ENCODE measurements around the gene BRPF3.
A peak's percentile ranks its signal among the peaks of the same experiment; 100 is the strongest.

Gene BRPF3

DNA sequence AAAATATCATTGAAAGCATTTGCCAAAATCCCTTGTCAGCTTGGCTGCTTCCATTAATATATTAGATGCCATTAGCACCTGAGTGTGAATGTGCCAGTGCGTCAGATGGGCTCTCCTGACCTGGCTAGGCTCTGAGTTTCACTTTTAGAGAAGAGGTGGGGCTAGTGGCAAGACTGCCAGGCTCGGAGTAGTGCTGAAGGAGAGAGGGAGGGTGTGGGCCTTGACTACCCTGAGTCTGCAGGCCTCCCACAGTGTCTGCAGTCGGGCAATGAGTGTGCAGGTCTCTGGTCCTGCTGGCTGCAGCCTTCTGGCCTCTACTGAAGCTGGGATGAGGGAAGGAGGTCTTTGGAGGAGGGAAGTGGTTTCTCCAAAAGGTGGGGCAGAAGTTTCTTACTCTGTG is 38.8 kb downstream of the BRPF3 start:
- DNase-seq, result no peak

DNA sequence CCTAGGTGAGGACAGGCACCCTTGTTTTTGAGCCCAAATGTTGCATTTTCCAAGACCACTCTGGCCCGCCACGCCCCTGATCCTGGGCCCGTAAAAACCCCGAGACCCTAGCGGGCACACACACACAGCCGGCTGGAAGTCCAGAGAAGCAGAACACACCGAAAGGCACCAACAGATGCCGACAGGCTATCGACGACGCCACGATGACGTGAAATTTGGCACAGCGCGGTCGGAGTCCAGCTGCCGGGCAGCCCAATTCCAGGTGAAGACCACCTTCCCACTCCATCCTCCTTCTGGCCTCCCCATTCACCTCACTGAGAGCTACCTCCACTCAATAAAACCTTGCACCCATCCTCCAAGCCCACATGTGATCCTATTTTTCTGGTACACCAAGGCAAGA is 39.3 kb downstream of the BRPF3 start:
- no peak for DNase-seq

DNA sequence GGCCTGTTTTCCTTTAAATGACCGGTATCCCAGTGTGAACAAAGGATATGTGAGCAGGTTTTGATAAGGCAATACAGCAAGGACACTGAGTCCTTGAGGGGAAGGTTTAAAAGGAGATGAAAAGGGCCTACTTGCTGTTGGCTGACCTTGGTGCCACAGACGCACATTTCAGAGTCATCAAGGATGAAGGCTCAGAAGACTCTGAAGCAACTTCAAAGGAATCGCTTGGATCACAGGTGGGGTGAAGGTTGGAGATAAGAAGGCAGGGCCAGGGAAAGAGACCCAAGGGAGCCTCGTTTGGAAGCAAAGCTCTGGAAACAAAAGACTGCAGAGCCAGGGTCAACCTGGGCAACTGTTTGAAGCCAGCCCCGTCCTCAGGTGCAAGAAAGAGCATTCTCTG is 43.2 kb downstream of the BRPF3 start:
- DNase-seq, result no peak

DNA sequence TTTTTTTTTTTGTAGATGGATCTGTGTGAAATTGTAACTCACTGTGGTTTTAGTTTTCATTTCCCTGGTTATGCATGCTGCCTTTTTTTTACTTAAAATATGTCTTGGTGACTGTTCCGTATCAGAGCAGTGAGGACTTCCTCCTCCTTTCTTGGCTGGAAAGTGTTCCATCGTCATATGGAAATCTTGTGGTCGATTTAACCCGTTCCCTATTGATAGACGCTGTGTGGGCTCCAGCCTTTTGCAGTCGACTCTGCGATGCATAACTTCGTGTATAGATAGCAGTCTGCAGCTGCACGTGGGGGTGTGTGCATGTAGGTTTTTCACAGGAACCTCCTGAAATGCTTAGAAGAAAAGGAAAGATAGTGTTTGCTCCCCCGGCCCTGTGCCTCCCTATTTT is 45.2 kb downstream of the BRPF3 start:
- no peak for DNase-seq

DNA sequence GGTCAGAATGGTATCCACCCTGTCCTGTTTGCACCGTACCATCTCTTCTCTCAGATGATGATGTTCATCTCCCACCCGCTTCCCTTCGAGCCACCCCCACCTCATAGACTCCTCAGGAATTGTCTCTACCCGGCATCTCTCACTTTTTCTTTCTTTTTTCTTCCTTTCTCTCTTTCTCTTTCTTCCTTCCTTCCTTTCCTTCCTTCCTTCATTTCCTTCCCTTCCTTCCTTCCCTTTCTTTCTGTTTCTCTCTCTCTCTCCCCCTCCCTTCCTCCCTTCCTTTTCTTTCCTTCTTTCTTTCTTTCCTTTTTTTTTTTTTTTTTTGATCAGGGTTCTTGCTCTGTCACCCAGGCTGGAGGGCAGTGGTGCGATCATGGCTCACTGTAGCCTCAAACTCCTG is 45.6 kb downstream of the BRPF3 start:
- DNase-seq, result no peak

DNA sequence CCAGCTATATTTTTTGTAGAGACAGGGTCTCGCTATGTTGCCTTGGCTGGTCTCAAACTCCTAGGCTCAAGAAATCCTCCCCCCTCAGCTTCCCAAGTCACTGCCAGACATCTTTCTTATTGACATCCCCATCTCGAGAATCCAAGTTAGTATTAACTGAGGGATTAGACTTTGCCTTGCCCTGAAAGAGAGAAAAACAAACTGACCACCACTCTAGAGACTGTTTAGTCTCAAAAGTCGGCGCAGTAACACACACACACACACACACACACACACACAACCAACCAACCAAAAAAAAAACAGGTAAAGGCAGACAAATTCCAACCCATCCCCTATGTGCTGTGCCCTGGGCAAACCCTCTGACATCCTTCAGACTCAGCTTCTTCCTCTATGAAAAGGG is 46.1 kb downstream of the BRPF3 start:
- no peak for DNase-seq

DNA sequence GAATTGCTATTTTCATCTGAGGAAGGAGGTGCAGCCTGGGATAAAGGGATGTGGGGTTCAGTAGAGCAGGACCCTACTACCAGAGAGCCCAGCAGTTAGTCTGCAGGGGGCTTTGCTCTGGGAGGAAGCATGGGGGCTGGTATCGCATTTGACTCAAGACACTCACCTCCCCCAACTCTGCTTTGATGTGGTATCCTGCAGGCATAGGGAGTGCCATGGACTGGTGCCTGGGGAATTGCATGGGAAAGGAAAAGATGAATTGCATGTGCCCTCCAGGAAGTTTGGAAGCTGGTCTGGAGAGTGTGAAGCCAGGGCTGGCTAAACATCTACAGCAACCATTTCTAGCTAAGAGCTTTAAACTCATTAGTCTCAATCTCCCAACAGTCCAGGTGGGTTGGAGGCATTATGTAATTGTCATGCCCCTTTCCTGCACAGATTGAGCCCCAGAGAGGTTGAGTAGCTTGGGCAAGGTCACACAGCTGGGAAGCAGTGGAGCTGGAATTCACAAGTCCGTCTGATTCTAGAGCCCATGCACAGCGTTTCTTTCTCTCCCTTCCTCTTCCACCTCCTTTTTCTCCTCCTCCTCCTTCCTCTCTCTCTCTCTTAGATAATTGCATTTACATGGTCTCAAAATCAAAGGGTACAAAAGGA is 47.1 kb downstream of the BRPF3 start:
- no peak for DNase-seq

DNA sequence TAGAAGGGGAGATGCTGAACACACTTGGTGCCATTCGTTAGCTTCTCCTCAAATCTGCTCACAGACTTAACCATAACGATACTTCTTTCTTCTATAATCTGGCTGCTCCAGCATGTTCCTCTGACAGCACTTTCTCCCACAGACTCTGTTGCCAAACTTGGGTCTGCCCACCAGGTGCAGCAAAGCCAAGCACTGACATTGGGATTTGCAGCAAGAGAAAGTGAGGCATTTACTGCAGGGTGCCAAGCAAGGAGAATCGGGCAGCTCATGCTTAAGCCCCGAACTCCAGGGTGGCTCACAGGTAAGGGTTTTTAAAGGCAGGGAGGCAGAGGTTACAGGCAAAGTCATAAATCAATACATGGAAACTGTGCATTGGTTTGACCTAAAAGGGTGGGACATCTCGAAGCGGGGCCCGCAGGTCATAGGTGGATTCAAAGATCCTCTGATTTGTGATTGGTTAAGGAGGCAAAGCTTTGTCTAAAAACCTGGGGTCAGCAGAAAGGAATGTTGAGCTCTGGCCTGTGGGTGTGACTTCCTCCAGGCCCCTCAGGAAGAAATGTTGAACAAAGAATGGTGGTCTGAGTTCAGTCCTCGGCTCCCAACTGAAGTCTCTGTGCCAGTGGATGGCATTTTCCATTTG is 48.2 kb downstream of the BRPF3 start:
- no peak for DNase-seq

DNA sequence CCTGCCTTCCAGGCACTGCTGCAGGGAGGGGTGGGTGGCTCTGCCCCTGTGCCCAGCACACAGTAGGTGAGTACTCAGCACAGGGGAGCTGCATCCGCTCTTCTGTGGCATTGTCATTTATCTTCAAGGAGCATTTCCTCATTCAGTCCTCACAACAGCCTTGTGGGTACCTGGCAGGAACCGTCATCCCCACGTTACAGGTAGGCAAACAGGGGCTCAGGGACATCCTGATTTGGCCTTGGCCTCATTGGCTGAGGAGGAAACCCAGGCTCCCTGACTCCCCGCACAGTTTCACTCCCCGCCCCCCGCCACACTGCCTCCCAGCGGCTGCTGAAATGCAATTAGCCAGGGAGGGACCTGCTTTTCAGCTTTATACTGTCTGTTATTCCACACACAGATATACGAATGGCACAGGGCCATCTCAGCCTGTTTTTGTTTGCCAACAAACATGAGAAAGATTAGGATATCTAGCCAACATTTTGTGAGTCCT is 49.1 kb downstream of the BRPF3 start:
- DNase-seq, result peak; percentile 4

DNA sequence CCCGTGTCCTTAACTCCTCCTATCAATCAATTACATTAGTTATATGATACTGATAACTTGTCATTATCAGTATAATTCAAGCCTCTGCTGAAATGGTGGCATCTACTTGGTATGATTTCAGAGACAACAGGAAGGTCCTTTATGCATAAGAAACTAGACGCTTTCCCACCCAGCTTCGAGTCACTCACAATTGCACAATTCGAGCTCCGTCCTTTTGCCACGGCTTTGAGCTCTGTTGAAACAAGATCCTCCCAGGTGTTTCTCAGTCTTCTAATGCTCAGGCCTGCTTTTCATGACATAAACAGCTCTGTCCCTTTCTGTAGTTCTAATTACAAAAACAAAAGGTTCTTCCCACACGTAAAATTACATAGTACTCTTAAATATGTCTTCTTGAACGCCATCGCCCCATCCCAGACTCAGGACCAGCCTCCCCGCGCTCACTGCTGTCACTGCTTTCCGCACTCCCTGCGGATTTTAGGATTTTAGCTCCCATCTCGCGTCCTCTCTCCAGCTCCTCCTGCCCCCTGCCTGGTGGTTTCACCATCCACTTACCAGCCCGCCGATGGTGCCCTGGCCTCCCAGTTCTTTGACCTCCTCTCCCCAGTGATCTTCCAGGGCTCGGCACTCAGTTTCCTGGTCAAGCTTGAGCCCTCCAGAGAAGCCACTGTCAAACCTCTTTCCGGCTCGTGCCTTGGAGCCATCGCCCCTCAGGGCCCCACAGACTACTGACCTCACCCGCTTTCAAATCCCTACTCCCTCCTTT is 50.1 kb downstream of the BRPF3 start:
- DNase-seq, result no peak

DNA sequence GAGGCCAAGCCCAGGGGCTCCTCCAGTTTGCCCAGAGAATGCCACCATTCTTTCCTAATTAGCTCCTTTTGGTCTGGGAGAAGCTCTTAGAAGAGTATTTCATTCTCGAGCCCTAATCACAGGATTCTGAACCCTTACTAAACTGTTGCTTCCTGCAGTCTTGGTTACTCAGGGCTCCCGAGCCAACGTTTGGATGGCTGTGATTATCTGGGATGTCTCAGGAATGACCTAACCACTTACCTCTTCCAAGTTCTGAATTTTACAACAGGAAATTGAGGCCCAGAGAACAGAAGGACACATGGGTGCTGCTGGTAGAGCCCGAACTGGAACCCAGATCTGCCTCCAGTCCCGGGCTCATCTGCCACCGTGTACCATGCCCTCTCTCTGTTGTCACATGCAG is 51.1 kb downstream of the BRPF3 start:
- no peak for DNase-seq

DNA sequence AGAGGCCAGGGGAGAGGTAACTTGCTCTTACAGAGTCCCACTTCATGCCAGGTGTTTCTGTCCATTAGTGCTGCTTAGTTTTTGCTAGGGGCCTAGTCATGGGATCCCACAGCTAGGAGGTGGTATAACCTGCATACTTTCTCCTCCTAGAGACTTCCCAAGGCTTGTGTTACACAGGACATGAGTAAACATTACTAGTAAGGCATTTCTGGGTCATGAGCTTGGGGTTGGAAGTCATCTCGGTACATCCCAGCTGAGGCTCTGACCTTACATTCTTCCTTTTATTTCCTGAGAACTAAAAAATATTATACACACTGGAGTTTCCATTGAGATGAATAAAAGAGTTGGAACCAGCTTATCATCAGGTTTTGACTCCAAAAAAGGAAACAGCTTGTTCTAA is 52.4 kb downstream of the BRPF3 start:
- DNase-seq, result no peak

DNA sequence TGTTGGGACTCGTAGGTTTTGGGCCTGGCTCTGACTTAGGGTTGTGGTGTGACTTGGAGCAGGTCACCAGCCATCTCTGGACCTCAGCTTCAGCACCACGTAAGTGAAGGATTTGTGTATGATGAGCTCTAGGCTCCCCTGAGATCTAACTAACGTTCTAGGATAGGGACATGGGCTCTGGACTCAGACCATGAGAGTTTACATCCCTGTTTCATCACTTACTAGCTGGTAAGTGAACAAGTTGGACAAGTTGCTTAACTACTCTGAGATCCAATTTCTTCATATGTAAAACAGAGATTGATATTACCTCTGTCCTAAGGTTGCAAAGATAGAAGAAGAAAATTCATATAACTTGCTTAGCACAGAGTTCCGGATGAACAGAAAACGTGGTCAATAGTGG is 53.0 kb downstream of the BRPF3 start:
- DNase-seq, result no peak

DNA sequence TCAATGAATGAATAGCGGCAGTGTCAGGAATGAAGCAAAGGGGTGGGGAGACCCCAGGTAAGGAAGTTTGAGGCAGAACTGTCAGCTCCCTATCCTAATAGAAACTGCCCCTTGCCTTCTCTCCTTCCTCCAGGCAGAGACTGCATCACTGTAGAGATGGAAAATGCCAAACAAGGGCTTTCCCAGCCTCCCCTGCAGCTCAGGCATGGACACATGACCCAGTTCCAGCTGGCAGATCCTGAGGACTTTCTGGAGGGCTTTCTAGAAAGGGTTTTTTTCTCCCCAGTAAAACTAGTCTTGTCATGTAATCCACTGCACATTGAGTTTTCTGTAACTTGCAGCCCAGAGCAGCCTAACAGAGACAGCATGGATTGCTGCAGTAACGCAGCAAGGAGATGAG is 55.5 kb downstream of the BRPF3 start:
- DNase-seq, result no peak

DNA sequence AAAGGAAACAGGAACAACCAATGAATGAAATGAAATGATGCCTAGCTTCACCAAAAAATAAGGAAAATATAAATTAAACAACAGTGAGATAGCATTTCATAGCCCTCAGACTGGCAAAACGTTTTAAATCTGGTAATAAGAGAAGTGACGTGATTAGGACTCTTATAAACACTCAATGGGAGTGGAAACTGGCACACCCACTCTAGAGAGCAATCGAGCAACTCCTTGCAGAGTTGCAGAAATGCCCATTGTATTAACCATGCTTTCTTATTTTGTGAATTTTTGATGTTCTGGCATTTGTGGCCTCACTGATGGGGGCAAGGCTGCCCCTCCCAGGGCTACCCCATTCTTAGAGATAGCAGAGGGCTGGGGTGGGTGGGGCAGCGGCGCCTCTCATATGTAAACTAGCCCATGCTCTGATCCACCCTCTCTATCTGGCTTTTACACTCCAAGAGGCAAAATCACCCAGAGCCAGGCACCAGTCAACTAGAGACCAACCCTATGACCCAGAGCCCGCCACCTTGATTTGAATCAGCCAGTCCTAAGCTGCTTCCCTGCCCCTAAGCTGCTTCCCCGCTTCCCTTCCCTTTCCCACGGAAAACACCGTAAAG is 67.0 kb downstream of the BRPF3 start:
- no peak for DNase-seq

DNA sequence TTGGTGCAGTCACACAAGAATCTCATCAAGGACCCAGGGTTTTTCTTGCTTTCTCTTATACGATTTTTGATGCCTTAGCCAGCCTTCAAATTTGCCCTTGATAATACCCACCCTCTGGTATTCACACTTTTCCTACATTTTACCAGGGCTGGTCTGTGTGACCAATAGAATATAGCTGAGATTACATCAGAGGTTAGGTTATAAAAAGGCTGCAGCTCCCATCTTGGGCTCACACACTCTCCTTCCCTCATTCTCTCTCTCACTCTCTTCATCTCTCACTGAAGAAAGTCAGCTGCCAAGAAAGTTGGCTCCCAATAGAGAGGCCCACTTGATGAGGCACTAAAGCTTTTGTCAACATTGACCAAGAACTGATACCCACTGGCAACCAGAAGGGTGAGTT is 69.2 kb downstream of the BRPF3 start:
- no peak for DNase-seq

DNA sequence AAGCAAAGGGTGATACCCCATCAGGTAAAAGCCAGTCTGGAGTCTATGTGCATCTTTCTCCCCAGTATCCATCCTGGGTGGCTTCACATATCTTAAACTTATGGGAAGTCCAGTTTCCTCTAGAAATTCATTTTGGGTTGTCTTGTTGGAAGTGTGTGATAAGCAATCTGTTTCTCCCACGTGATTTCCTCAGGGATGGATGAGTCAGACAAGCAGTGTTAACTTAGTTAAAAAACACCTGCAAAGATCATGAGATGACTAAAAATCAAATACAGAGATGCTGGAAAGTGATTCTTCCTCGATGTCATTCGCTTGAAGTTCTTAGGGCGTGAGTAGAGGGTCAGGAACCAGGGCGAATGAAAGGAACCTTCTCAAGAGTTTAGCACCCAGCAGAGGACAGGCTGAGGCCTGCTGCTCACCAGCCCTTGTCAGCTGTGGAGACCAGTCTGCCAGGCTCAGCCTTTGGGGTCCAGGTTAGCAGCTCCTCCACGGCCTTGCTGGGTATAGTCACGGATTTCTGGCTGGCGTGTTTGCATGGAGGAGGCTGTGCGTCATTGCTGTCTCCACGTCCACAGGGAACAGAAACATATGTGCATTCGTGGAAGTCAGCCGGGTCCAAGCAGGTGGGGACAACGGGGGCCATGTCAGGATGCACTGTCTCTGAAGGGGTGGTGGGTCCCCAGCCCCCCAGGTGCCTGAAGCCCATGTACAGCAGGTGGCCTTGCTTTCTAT is 70.5 kb downstream of the BRPF3 start:
- no peak for DNase-seq

DNA sequence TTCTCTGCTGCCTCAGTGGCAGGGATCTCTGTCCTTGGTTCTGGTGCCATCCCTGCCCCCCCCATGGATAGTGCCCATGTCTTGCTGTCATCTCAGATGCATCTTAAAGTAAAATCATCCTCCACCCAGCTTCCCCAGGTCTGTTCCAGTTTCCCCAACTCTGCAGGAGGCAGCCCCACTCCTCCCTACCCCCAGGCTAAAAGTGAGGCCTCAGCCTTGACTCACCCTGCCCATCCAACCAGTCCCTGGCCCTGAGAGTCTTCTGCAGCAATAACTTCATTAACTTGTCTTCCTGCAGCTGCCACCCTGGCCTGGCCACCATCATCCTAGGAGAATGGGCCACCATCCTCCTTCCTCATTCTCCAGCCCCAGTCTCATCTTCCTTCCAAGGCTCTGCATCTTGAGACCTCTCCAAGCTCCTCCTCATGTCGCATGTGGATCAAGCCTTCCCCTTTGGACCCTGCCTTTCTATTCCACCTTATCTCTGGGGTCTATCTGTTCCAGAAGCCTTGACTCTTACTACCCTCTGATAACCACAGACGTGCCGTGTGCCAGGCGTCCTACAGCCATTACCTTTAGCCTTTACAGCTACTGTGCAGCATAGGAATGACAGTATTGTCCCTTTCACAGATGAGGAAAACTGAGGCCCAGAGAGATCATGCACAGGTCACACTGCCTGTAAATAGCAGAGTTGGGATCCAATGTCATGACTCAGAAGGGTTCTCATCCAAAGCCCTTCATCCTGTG is 71.4 kb downstream of the BRPF3 start:
- no peak for DNase-seq

DNA sequence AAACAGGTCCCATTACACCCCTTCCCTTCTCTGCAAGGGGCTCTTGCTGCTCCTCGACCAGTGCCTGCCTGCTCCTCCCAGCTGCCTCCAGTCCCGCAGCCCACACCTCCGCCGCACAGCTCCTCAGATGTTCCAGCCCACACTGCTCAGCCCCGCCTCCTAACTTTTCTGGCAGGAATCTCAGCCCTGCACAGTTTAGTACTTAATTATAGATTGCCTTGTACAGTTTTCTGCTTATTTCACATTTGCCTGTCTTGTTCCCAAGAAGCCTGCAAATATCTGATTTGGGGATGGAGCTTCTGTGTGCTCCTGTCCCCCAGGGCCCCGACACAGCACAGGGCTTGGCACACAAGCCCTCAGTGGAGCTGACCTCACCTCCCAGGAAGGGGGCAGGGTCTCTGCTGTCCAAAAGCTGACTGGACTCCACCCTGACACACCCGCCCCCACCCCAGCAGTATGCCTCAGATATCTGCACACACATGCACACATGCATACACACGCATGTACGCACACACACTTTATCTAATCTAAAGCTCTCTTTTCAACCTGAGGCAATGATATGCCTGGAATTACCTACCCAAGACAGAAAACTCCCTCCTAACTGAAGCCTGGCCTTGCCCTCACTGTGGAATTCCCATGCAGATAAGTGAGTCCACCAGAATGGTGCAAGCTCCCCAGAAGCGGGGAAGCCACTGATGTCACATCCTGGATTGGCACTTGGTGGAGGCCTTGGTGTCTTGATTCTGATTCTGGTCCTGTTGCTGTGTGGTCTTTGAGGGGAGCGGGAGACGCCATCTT is 72.1 kb downstream of the BRPF3 start:
- no peak for DNase-seq

DNA sequence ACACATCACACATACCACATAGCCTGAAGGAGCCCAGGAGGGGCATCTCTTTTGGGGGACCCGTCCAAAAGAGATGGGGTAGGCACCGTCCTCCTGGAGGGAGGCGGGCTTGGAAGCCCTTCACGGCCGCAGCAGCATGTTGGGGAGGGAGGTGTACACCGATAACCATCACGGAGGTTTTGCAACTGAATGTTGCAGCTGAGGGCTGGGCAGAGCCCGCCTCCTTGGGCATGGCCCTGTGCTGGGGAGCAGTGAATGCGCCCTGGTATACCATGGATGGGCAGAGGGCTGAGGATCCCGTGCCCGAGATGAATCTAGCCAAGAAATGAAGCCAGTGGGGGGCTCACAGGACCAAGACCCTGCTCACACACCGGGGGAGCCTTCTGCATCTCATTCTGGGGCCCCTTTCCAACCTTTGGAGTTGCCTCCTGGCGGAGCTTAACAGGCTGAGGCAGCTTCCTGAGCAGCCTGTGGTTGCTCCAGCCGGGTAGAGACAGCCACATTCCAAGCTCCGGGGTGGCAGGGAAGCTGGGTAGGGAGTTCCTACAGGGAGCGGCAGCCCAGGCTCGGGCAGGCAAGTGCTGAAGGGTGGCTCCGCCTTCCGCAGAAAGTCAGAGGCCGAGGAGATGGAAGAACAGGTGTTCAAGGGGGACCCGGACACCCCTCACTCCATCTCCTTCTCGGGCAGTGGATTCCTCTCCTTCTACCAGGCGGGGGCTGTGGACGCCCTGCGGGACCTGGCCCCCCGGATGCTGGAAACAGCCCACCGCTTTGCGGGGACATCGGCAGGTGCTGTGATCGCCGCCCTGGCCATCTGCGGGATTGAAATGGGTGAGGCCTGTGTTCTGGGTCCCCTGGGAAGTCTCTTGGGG is 73.5 kb downstream of the BRPF3 start, which contains the start of gene PNPLA1:
Gene PNPLA1 (plus strand): TSS at position 227 of the 872 bp plus-strand sequence. CDS start 400 bp downstream, at position 627.
- DNase-seq, result no peak

All from stimulated activated CD4-positive, alpha-beta T cell treated with anti-CD3 and anti-CD28 coated beads, Interleukin-12 subunit alpha, Interleukin-12 subunit beta, amount 100 ng/mL, for 4 hours (primary cell).